Measurements from ENCODE around the gene NSD2. TPM values are rescaled to one million over a fixed set of nuclear protein-coding genes. Genes with fewer than 3 reads are reported as not detected.

The NSD2 gene
- polyA plus RNA-seq, 1 donor (not counting 4 experiments of a cell fraction or from before 2014, with no cell fraction given) = 22.6 TPM

DNA sequence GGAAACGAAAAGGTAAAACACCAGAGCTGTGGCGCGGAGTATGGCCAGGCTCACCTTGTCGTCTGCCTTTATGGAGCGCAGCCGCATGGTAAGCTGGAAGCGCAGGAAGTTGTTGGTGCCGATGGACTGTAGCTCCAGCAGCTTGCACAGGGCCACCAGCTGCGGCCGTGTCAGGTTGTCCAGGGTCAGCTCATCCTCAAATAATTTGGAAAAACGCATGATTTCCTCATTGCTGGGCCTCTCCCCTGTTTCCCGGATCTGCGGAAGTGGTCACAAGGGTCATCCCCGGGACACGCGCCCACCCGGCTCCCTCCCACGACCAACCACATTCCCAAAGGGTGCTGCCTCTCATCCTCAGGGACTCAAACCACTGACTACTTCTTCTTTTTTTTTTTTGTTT, 38.5 kb upstream of the NSD2 start:
- Histone ChIP-seq H4K20me1 (ENCODE audit: control insufficient read depth, extremely low read depth, insufficient read depth, low read length) (peaks cover 5% of the 10 kb centered on the region), H3K27me3 (ENCODE audit: control insufficient read depth, extremely low read depth, insufficient read depth, low read length) (no peaks in the 10 kb centered on the region), H3K9me3 (ENCODE audit: control insufficient read depth, low read depth, low read length) (no peaks in the 10 kb centered on the region), H3K79me2 (ENCODE audit: control insufficient read depth, insufficient read depth, low read length) (peaks cover 6% of the 10 kb centered on the region), H3K4me2 (ENCODE audit: control insufficient read depth, extremely low read depth, insufficient read depth, low read depth, low read length) (no peak overlapping the region), H3K27ac (ENCODE audit: control insufficient read depth, insufficient read depth, low read length) (no peak overlapping the region), H3K4me1 (ENCODE audit: control insufficient read depth, extremely low read depth, insufficient read depth, low read length) (no peaks in the 10 kb centered on the region), H3K9ac (ENCODE audit: control insufficient read depth, extremely low read depth, insufficient read depth, low read length) (no peak overlapping the region), H3K36me3 (ENCODE audit: control insufficient read depth in 2 of 2, extremely low read depth in 1 of 2, insufficient read depth in 2 of 2, low read length in 2 of 2) (peaks cover 43 to 46% of the 10 kb centered on the region in 2 experiments), H2AFZ (ENCODE audit: control insufficient read depth, low read length) (no peak overlapping the region), H3K4me3 (ENCODE audit: control insufficient read depth in 2 of 3, extremely low read depth in 1 of 3, insufficient read depth in 2 of 3, low read depth in 1 of 3, low read length in 3 of 3) (no peak overlapping the region), H3K9me1 (ENCODE audit: control insufficient read depth, extremely low read depth, insufficient read depth, low read length) (no peaks in the 10 kb centered on the region)
- no peak for TF ChIP-seq EZH2 (IDR thresholded peaks at IDR 0.05; ENCODE audit: low read length)
- TF ChIP-seq, protein P1, sequence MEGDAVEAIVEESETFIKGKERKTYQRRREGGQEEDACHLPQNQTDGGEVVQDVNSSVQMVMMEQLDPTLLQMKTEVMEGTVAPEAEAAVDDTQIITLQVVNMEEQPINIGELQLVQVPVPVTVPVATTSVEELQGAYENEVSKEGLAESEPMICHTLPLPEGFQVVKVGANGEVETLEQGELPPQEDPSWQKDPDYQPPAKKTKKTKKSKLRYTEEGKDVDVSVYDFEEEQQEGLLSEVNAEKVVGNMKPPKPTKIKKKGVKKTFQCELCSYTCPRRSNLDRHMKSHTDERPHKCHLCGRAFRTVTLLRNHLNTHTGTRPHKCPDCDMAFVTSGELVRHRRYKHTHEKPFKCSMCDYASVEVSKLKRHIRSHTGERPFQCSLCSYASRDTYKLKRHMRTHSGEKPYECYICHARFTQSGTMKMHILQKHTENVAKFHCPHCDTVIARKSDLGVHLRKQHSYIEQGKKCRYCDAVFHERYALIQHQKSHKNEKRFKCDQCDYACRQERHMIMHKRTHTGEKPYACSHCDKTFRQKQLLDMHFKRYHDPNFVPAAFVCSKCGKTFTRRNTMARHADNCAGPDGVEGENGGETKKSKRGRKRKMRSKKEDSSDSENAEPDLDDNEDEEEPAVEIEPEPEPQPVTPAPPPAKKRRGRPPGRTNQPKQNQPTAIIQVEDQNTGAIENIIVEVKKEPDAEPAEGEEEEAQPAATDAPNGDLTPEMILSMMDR (optimal IDR thresholded peaks at IDR 0.05 in 1 of 3, IDR thresholded peaks at IDR 0.05 in 1 of 3, conservative IDR thresholded peaks at IDR 0.05 in 1 of 3; ENCODE audit: extremely low read depth in 1 of 3, insufficient read depth in 2 of 3, low read length in 3 of 3) = no peak
- dilution Hi-C loops (cut with MboI; ENCODE audit: extremely low pct_ligation_motif_present, low sequenced_read_pairs) = no loop called here
- DNase-seq (ENCODE audit: low read depth, low spot score) = no peak
- FAIRE-seq = no peak

DNA sequence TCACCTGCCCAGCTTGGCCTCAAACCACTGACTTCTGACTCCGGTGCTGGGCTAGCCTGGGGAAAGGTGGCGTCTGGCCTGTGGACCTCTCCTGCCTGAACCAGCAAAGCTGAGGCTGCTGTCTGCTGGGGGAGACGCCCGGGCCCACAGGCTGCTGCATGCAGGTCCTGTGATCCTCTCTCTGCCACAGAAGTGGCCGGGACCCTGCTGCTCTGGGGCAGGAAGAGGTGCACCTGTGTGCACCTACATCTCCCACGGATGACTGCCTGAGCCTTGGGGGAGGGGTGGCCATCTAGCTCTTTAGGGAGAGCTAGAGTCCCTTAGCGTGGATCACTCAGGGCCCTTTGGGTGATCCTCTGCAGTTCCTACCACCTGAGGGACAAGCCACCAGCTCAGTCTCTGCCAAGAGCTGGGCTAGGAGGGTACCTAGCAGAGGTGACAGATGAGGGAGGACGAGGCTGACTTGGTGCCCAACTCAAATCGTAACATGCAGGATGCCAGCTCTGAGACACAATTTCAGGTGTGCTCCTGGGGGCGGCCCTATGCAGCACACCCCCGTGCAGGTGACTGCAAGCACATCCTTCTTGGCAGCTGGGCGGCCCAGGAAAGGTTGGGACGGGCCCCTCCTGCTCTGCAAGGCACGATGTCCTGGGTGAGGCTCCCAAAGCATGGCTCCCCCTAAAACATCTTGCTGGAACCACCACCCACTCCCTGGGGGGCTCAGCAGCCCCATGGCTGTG, 37.7 kb upstream of the NSD2 start:
- Histone ChIP-seq H3K9me1 (ENCODE audit: control insufficient read depth, extremely low read depth, insufficient read depth, low read length) (no peaks in the 10 kb centered on the region), H3K27me3 (ENCODE audit: control insufficient read depth, extremely low read depth, insufficient read depth, low read length) (no peaks in the 10 kb centered on the region), H3K4me3 (ENCODE audit: control insufficient read depth in 2 of 3, extremely low read depth in 1 of 3, insufficient read depth in 2 of 3, low read depth in 1 of 3, low read length in 3 of 3) (no peak overlapping the region), H3K9me3 (ENCODE audit: control insufficient read depth, low read depth, low read length) (no peaks in the 10 kb centered on the region), H3K4me1 (ENCODE audit: control insufficient read depth, extremely low read depth, insufficient read depth, low read length) (no peaks in the 10 kb centered on the region), H4K20me1 (ENCODE audit: control insufficient read depth, extremely low read depth, insufficient read depth, low read length) (peaks cover 5% of the 10 kb centered on the region), H2AFZ (ENCODE audit: control insufficient read depth, low read length) (no peak overlapping the region), H3K79me2 (ENCODE audit: control insufficient read depth, insufficient read depth, low read length) (peaks cover 6% of the 10 kb centered on the region), H3K4me2 (ENCODE audit: control insufficient read depth, extremely low read depth, insufficient read depth, low read depth, low read length) (no peak overlapping the region), H3K27ac (ENCODE audit: control insufficient read depth, insufficient read depth, low read length) (no peak overlapping the region), H3K9ac (ENCODE audit: control insufficient read depth, extremely low read depth, insufficient read depth, low read length) (no peak overlapping the region), H3K36me3 (ENCODE audit: control insufficient read depth in 2 of 2, extremely low read depth in 1 of 2, insufficient read depth in 2 of 2, low read length in 2 of 2) (peaks cover 45 to 46% of the 10 kb centered on the region in 2 experiments)
- FAIRE-seq (no peak), DNase-seq (ENCODE audit: low read depth, low spot score) (no peak)
- no peak for TF ChIP-seq EZH2 (IDR thresholded peaks at IDR 0.05; ENCODE audit: low read length)
- TF ChIP-seq, protein P1 (optimal IDR thresholded peaks at IDR 0.05 in 1 of 3, IDR thresholded peaks at IDR 0.05 in 1 of 3, conservative IDR thresholded peaks at IDR 0.05 in 1 of 3; ENCODE audit: extremely low read depth in 1 of 3, insufficient read depth in 2 of 3, low read length in 3 of 3) = no peak
- dilution Hi-C loops (cut with MboI; ENCODE audit: extremely low pct_ligation_motif_present, low sequenced_read_pairs) = no loop called here
